ENCODE results near the gene PRAMEF6. TPM values are rescaled to one million over a fixed set of nuclear protein-coding genes. Genes with fewer than 3 reads are reported as not detected.
"Not testable (repeated sequence)": the region's sequence is repeated elsewhere in the genome, so short reads cannot be mapped to it uniquely, and the experiment has no call there.

PRAMEF6 gene
- total RNA-seq, 1 experiment from 2014 or later: not detected

DNA sequence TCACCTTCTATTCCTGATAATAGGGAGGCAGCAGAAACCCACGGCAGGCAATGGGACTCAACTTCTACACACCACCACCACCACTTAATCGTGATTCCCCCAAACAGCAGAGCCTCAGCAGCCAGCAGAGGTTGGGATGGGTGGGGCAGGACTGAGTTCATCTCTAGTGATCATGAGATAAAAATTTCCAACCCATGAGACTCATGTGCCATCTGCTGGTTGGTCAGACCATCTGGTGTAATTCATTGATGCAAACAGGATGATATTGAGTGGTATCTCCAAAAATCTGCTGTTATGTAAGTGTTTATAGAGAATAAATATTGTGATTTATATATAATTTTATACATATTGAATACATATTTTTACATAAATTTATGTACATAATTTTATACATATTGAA, 25.6 kb downstream of the PRAMEF6 start:
- H3K14ac ChIP-seq (ENCODE audit: insufficient read depth, low read length); H3T11ph ChIP-seq (ENCODE audit: low read length); DNase-seq: not testable (repeated sequence)

DNA sequence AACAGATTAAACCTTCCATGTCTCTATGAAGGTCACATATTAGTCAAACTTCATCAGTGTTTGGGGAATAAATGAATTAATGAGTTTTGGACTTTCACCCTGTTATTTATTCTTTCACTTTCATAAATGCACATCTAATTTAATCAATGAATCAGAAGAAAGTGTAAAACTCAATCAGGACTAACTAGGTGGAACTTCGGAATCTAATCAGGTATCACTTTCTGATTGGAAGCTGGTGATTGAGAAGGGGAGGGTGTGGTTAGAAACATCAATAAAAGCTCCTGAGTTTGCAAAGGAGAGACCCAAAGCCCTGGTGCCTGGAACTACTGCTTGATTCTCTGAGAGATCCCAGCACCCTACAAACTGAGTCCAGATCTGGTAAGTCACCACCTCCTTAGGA, 31.1 kb downstream of the PRAMEF6 start, which contains the start of gene PRAMEF7:
TSS of gene PRAMEF7 (plus strand) at position 301 of the 400 bp plus-strand sequence. CDS start 1,083 bp downstream, outside the sequence.
- not testable (repeated sequence) for H3K4me2 ChIP-seq (ENCODE audit: insufficient read depth, insufficient read length, low read length); H3K36me3 Mint-ChIP-seq (ENCODE audit: insufficient read depth in 1 of 3, low read depth in 3 of 3); H4K8ac ChIP-seq (replicated peaks; ENCODE audit: insufficient read length, low read depth, low read length); H3K4me1 Mint-ChIP-seq; H3K9me3 Mint-ChIP-seq; H2AFZ ChIP-seq (ENCODE audit: low read length); H2AK5ac ChIP-seq (ENCODE audit: insufficient read length, low read length); H2BK20ac ChIP-seq (ENCODE audit: low read depth, low read length, poor library complexity, severe bottlenecking); H3K27me3 Mint-ChIP-seq (ENCODE audit: low read depth); H3K4me1 ChIP-seq (ENCODE audit: insufficient read depth, low read length); H3K56ac ChIP-seq (ENCODE audit: insufficient read length, low read depth, low read length); H3K23ac ChIP-seq (ENCODE audit: insufficient read length, low read depth, low read length); H3K79me2 ChIP-seq (ENCODE audit: insufficient read depth, low read length); DNase-seq; H2BK12ac ChIP-seq (ENCODE audit: insufficient read length, low read depth, low read length); H4K20me1 ChIP-seq (ENCODE audit: control insufficient read depth, insufficient read depth, insufficient read length); H3K9me3 ChIP-seq (ENCODE audit: control insufficient read depth, low read depth, low read length); H3K14ac ChIP-seq (ENCODE audit: insufficient read depth, low read length); H3K18ac ChIP-seq (ENCODE audit: insufficient read length, low read depth, low read length); H3K27ac ChIP-seq (ENCODE audit: insufficient read length, low read depth, low read length); H3K4me3 Mint-ChIP-seq; H2BK15ac ChIP-seq (ENCODE audit: low read depth, low read length); H4K5ac ChIP-seq (ENCODE audit: insufficient read length, low read depth, low read length); H3K23me2 ChIP-seq (ENCODE audit: insufficient read length, low read depth, low read length, poor library complexity, severe bottlenecking); H2BK5ac ChIP-seq (ENCODE audit: insufficient read length, low read length); H3T11ph ChIP-seq (ENCODE audit: low read length); H3K27ac Mint-ChIP-seq; H3K27me3 ChIP-seq (ENCODE audit: insufficient read depth, low read length); H2BK120ac ChIP-seq (ENCODE audit: low read depth, low read length, poor library complexity, severe bottlenecking); H3K9ac ChIP-seq (ENCODE audit: extremely low read depth, insufficient read length, low read length); H4K91ac ChIP-seq (ENCODE audit: insufficient read length, low read depth, low read length); H3K79me1 ChIP-seq (ENCODE audit: insufficient read depth, low read depth, low read length, poor library complexity, severe bottlenecking); H3K4ac ChIP-seq (ENCODE audit: low read depth, low read length)
- no CpG with 5 or more reads among the region's 1 CpG for WGBS (ENCODE audit: extremely low coverage, insufficient read length, low lambda C conversion rate)

More for the DNA sequence above, 25.6 kb downstream of the PRAMEF6 start:
- not testable (repeated sequence) for H4K8ac ChIP-seq (replicated peaks; ENCODE audit: insufficient read length, low read depth, low read length); H4K91ac ChIP-seq (ENCODE audit: insufficient read length, low read depth, low read length); H4K20me1 ChIP-seq (ENCODE audit: control insufficient read depth, insufficient read depth, insufficient read length); H2BK120ac ChIP-seq (ENCODE audit: low read depth, low read length, poor library complexity, severe bottlenecking); H3K27me3 Mint-ChIP-seq (ENCODE audit: low read depth); H4K5ac ChIP-seq (ENCODE audit: insufficient read length, low read depth, low read length); H3K79me2 ChIP-seq (ENCODE audit: insufficient read depth, low read length); H3K56ac ChIP-seq (ENCODE audit: insufficient read length, low read depth, low read length); H2BK15ac ChIP-seq (ENCODE audit: low read depth, low read length); H3K4me1 ChIP-seq (ENCODE audit: insufficient read depth, low read length); H3K27ac ChIP-seq (ENCODE audit: insufficient read length, low read depth, low read length); H3K79me1 ChIP-seq (ENCODE audit: insufficient read depth, low read depth, low read length, poor library complexity, severe bottlenecking); H3K4me3 Mint-ChIP-seq; H3K23me2 ChIP-seq (ENCODE audit: insufficient read length, low read depth, low read length, poor library complexity, severe bottlenecking); H3K4me1 Mint-ChIP-seq; H3K4me2 ChIP-seq (ENCODE audit: insufficient read depth, insufficient read length, low read length); H3K9me3 ChIP-seq (ENCODE audit: control insufficient read depth, low read depth, low read length); H3K36me3 Mint-ChIP-seq (ENCODE audit: insufficient read depth in 1 of 3, low read depth in 3 of 3); H3K9me3 Mint-ChIP-seq; H2BK20ac ChIP-seq (ENCODE audit: low read depth, low read length, poor library complexity, severe bottlenecking); H2BK5ac ChIP-seq (ENCODE audit: insufficient read length, low read length); H3K18ac ChIP-seq (ENCODE audit: insufficient read length, low read depth, low read length); H2BK12ac ChIP-seq (ENCODE audit: insufficient read length, low read depth, low read length); H3K23ac ChIP-seq (ENCODE audit: insufficient read length, low read depth, low read length); H3K27me3 ChIP-seq (ENCODE audit: insufficient read depth, low read length); H2AK5ac ChIP-seq (ENCODE audit: insufficient read length, low read length); H3K4ac ChIP-seq (ENCODE audit: low read depth, low read length); H3K9ac ChIP-seq (ENCODE audit: extremely low read depth, insufficient read length, low read length); H2AFZ ChIP-seq (ENCODE audit: low read length); H3K27ac Mint-ChIP-seq
- no CpG with 5 or more reads among the region's 2 CpGs for WGBS (ENCODE audit: extremely low coverage, insufficient read length, low lambda C conversion rate)
